Measurements from ENCODE around the gene ACVR2B. TPM values are rescaled to one million over a fixed set of nuclear protein-coding genes. Genes with fewer than 3 reads are reported as not detected.
"Not testable (repeated sequence)": the region's sequence is repeated elsewhere in the genome, so short reads cannot be mapped to it uniquely, and the experiment has no call there.

Gene ACVR2B
- total and polyA plus RNA-seq, 10 of the 15 experiments (the other 5 are each of a cell fraction or from before 2014, with no cell fraction given), result 0.27 to 2.9 (median 1.0) TPM

DNA sequence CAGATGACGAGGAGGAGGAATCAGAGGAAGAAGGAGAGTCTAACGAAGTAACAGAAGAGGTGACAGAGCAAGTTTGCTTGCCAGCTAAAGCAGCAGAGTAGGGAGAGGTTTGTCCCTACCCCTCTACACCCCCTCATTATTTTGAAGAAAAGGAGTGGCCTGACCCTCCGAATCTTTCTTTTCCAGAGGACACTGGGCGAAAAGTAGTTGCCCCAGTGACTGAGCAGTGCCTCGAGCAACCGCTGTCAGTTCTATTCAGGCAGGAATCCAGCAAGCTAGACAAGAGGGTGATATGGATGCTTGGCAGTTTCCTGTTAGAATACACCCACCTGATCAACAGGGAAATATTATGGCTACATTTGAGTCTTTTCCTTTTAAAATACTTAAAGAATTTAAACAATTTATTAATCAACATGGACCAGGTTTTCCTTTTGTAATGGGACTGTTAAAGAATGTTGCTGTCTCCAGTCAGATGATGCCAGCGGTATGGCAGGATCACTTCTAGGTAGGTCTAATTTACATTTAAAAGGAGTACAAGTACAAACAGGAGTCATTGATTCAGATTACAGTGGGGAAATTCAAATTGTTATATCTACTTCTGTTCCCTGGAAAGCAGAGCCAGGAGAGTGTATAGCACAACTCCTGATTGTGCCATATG, 31.9 kb upstream of the ACVR2B start:
- Histone ChIP-seq H2AFZ (ENCODE audit: control insufficient read depth, low read depth, low read length) (no peak overlapping the region), H3K79me2 (ENCODE audit: control insufficient read depth, insufficient read depth, low read length) (no peaks in the 10 kb centered on the region), H3K27me3 (replicated peaks in 1 of 2; ENCODE audit: control insufficient read depth in 2 of 2, insufficient read depth in 2 of 2, low read length in 1 of 2) (no peaks in the 10 kb centered on the region), H3K9me3 (replicated peaks; ENCODE audit: control insufficient read depth, insufficient read depth, low read length) (no peaks in the 10 kb centered on the region), H3K27ac (ENCODE audit: control insufficient read depth, insufficient read depth) (no peak overlapping the region), H3K4me1 (ENCODE audit: control insufficient read depth, insufficient read depth, low read length) (no peaks in the 10 kb centered on the region), H4K20me1 (ENCODE audit: control insufficient read depth, insufficient read depth) (no peaks in the 10 kb centered on the region), H3K4me3 (no peak overlapping the region), H3K36me3 (ENCODE audit: control insufficient read depth in 2 of 2, insufficient read depth in 2 of 2, low read length in 1 of 2) (no peaks in the 10 kb centered on the region), H3K4me2 (ENCODE audit: control insufficient read depth, insufficient read depth) (no peak overlapping the region), H3K9ac (ENCODE audit: control insufficient read depth, insufficient read depth, low read length) (no peak overlapping the region)
- RAD21 ChIA-PET (ENCODE audit: unreplicated experiment), result no interaction called here
- SMC1A ChIA-PET (ENCODE audit: uncharacterized antibody, unreplicated experiment), result no interaction called here
- FAIRE-seq (no peak), DNase-seq (ENCODE audit: low read depth, low spot score) (no peak), ATAC-seq (no peak)
- TF ChIP-seq POLR2AphosphoS5 (IDR thresholded peaks at IDR 0.05; ENCODE audit: low read length), result no peak
- no peak for TF ChIP-seq BCL11A (IDR thresholded peaks at IDR 0.05; ENCODE audit: low read depth, low read length)
- no peak for TF ChIP-seq LARP7 (IDR thresholded peaks at IDR 0.05)
- TF ChIP-seq FOXM1 (IDR thresholded peaks at IDR 0.05; ENCODE audit: low read depth, low read length), result no peak
- TF ChIP-seq, protein P1, sequence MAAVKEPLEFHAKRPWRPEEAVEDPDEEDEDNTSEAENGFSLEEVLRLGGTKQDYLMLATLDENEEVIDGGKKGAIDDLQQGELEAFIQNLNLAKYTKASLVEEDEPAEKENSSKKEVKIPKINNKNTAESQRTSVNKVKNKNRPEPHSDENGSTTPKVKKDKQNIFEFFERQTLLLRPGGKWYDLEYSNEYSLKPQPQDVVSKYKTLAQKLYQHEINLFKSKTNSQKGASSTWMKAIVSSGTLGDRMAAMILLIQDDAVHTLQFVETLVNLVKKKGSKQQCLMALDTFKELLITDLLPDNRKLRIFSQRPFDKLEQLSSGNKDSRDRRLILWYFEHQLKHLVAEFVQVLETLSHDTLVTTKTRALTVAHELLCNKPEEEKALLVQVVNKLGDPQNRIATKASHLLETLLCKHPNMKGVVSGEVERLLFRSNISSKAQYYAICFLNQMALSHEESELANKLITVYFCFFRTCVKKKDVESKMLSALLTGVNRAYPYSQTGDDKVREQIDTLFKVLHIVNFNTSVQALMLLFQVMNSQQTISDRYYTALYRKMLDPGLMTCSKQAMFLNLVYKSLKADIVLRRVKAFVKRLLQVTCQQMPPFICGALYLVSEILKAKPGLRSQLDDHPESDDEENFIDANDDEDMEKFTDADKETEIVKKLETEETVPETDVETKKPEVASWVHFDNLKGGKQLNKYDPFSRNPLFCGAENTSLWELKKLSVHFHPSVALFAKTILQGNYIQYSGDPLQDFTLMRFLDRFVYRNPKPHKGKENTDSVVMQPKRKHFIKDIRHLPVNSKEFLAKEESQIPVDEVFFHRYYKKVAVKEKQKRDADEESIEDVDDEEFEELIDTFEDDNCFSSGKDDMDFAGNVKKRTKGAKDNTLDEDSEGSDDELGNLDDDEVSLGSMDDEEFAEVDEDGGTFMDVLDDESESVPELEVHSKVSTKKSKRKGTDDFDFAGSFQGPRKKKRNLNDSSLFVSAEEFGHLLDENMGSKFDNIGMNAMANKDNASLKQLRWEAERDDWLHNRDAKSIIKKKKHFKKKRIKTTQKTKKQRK (IDR thresholded peaks at IDR 0.05; ENCODE audit: low read depth, low read length), result no peak
- TF ChIP-seq CBX5 (IDR thresholded peaks at IDR 0.05; ENCODE audit: low read depth), result no peak
- TF ChIP-seq MYC (IDR thresholded peaks at IDR 0.05; ENCODE audit: insufficient read depth, insufficient read length, insufficient replicate concordance, low read length, severe bottlenecking), result no peak
- no peak for TF ChIP-seq NFYB (IDR thresholded peaks at IDR 0.05; ENCODE audit: insufficient read depth, low read depth, low read length)
- no peak for TF ChIP-seq PAX8 (IDR thresholded peaks at IDR 0.05)
- TF ChIP-seq, protein P2, sequence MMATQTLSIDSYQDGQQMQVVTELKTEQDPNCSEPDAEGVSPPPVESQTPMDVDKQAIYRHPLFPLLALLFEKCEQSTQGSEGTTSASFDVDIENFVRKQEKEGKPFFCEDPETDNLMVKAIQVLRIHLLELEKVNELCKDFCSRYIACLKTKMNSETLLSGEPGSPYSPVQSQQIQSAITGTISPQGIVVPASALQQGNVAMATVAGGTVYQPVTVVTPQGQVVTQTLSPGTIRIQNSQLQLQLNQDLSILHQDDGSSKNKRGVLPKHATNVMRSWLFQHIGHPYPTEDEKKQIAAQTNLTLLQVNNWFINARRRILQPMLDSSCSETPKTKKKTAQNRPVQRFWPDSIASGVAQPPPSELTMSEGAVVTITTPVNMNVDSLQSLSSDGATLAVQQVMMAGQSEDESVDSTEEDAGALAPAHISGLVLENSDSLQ (IDR thresholded peaks at IDR 0.05), result no peak
- POLR2A ChIA-PET, result no interaction called here
- 73% methylated on average over 7 of the region's 7 CpGs for WGBS (ENCODE audit: insufficient coverage, insufficient replicate concordance, low lambda C conversion rate, missing lambda C conversion rate)
- in situ Hi-C loops (cut with MboI) (no loop called here), intact Hi-C loops (cut with micrococcal nuclease; ENCODE audit: unreplicated experiment) (no loop called here)
- BruUV-seq (replicated peaks), result no TSS peak
- CTCF ChIA-PET, result no interaction called here

DNA sequence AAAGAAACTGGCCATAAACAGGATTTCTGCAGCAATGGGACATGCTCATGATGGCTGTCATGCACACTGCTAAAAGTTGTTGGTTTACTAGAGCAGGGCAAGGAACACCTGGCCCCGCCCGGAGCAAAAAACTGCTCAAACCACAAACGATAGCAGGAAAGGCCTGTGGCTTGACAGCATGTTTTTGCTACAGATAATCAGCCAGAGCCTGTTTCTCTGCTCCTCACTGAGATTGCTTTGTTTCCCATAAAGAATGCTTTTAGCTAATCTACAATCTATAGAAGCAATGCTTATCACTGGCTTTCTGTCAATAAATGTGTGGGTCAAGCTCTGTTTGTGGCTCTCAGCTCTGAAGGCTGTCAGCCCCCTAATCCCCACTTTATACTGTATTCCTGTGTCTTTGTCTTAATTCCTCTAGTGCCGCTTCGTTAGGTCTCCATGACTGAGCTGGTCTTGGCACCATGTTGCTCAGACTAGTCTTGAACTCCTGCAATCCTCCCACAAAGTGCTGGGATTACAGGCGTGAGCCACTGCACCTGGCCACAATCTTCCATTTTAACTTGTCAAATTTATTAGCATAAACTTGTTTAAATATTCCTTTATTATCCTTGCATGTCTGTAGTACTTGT, 26.8 kb upstream of the ACVR2B start:
- RAD21 ChIA-PET (ENCODE audit: unreplicated experiment); in situ Hi-C loops (cut with MboI); FAIRE-seq: not testable (repeated sequence)

More for the DNA sequence above, 26.8 kb upstream of the ACVR2B start:
- H3K27ac ChIP-seq (ENCODE audit: control insufficient read depth, insufficient read depth); ATAC-seq; SMC1A ChIA-PET (ENCODE audit: uncharacterized antibody, unreplicated experiment); H4K20me1 ChIP-seq (ENCODE audit: control insufficient read depth, insufficient read depth); POLR2A ChIA-PET; CTCF ChIA-PET; H3K9ac ChIP-seq (ENCODE audit: control insufficient read depth, insufficient read depth, low read length); H3K27me3 ChIP-seq (replicated peaks in 1 of 2; ENCODE audit: control insufficient read depth in 2 of 2, insufficient read depth in 2 of 2, low read length in 1 of 2); H3K79me2 ChIP-seq (ENCODE audit: control insufficient read depth, insufficient read depth, low read length); H3K4me2 ChIP-seq (ENCODE audit: control insufficient read depth, insufficient read depth); H3K4me3 ChIP-seq; H2AFZ ChIP-seq (ENCODE audit: control insufficient read depth, low read depth, low read length); H3K36me3 ChIP-seq (ENCODE audit: control insufficient read depth in 2 of 2, insufficient read depth in 2 of 2, low read length in 1 of 2); H3K9me3 ChIP-seq (replicated peaks; ENCODE audit: control insufficient read depth, insufficient read depth, low read length); H3K4me1 ChIP-seq (ENCODE audit: control insufficient read depth, insufficient read depth, low read length); BruUV-seq (replicated peaks); intact Hi-C loops (cut with micrococcal nuclease; ENCODE audit: unreplicated experiment); DNase-seq (ENCODE audit: low read depth, low spot score): not testable (repeated sequence)
- 34% methylated on average over 6 of the region's 6 CpGs for WGBS (ENCODE audit: insufficient coverage, insufficient replicate concordance, low lambda C conversion rate, missing lambda C conversion rate)
